Measurements from ENCODE around the gene SLC25A24.

DNA sequence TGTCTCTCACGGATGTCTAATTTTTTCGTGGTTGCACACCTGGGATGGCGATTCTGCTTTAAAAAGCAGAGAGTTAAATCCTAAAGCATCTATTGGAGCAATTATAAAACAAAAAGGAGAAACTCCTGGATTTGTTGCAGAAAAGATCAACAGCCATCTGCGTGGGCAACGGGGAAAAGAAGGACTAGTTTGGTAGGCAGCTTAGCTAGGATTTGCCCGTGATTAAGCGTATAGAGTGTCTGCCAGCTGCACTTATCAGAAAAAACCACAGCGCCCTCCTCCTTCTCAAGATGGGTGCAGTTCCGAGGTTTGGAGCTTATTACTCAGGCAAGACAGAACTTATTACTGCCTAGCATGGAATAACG lies 526 bp upstream of the SLC25A24 start:
- no peak for TF ChIP-seq POLR2A (IDR thresholded peaks at IDR 0.05; ENCODE audit: low read length)
- no peak for TF ChIP-seq GATA1 (IDR thresholded peaks at IDR 0.05; ENCODE audit: low read depth, low read length)

All from erythroblast (primary cell).